ENCODE measurements around the gene PACRG. TPM values are rescaled to one million over a fixed set of nuclear protein-coding genes. Genes with fewer than 3 reads are reported as not detected.

Gene PACRG
- total RNA-seq, 1 donor from 2014 or later: 1.1 TPM

GRCh38 chr6:163201855-163202254 is 474.1 kb downstream of the PACRG start:
- H3K4me1 Mint-ChIP-seq (ENCODE audit: low read depth): no peaks in the 10 kb centered on the region
- no peak for TF ChIP-seq CTCF (IDR thresholded peaks at IDR 0.05)
- H3K4me3 Mint-ChIP-seq (ENCODE audit: unreplicated experiment): no peak overlapping the region
- H3K27ac Mint-ChIP-seq (ENCODE audit: unreplicated experiment): no peak overlapping the region
- H3K36me3 Mint-ChIP-seq (ENCODE audit: low read depth): peaks cover 2% of the 10 kb centered on the region
- no peak for DNase-seq (ENCODE audit: low spot score)
- H3K27me3 Mint-ChIP-seq (ENCODE audit: low read depth): no peaks in the 10 kb centered on the region
- peaks cover 21% of the 10 kb centered on the region for H3K9me3 Mint-ChIP-seq (ENCODE audit: low read depth)

GRCh38 chr6:163206196-163206595 is 478.4 kb downstream of the PACRG start:
- Mint-ChIP-seq H3K9me3 (ENCODE audit: low read depth) (peaks cover 27% of the 10 kb centered on the region), H3K36me3 (ENCODE audit: low read depth) (peaks cover 2% of the 10 kb centered on the region), H3K27me3 (ENCODE audit: low read depth) (no peaks in the 10 kb centered on the region), H3K4me1 (ENCODE audit: low read depth) (no peaks in the 10 kb centered on the region), H3K4me3 (ENCODE audit: unreplicated experiment) (no peak overlapping the region), H3K27ac (ENCODE audit: unreplicated experiment) (no peak overlapping the region)
- no peak for DNase-seq (ENCODE audit: low spot score)
- no peak for TF ChIP-seq CTCF (IDR thresholded peaks at IDR 0.05)

GRCh38 chr6:163207431-163208383 is 479.9 kb downstream of the PACRG start:
- peaks cover 11% of the 10 kb centered on the region for H3K36me3 Mint-ChIP-seq (ENCODE audit: low read depth)
- no peaks in the 10 kb centered on the region for H3K27me3 Mint-ChIP-seq (ENCODE audit: low read depth)
- H3K9me3 Mint-ChIP-seq (ENCODE audit: low read depth): peaks cover 37% of the 10 kb centered on the region
- no peak for TF ChIP-seq CTCF (IDR thresholded peaks at IDR 0.05)
- no peak for DNase-seq (ENCODE audit: low spot score)
- no peak overlapping the region for H3K4me3 Mint-ChIP-seq (ENCODE audit: unreplicated experiment)
- H3K4me1 Mint-ChIP-seq (ENCODE audit: low read depth): no peaks in the 10 kb centered on the region
- H3K27ac Mint-ChIP-seq (ENCODE audit: unreplicated experiment): no peak overlapping the region

- H3K9me3 Mint-ChIP-seq (ENCODE audit: low read depth): peaks cover 43% of the 10 kb centered on the region
- DNase-seq (ENCODE audit: low spot score): no peak
- H3K27ac Mint-ChIP-seq (ENCODE audit: unreplicated experiment): no peak overlapping the region
- H3K36me3 Mint-ChIP-seq (ENCODE audit: low read depth): peaks cover 11% of the 10 kb centered on the region
- no peaks in the 10 kb centered on the region for H3K27me3 Mint-ChIP-seq (ENCODE audit: low read depth)
- no peaks in the 10 kb centered on the region for H3K4me1 Mint-ChIP-seq (ENCODE audit: low read depth)
- no peak for TF ChIP-seq CTCF (IDR thresholded peaks at IDR 0.05)
- no peak overlapping the region for H3K4me3 Mint-ChIP-seq (ENCODE audit: unreplicated experiment)
These were observed 481.2 kb downstream of the PACRG start for GRCh38 chr6:163209005-163209404.

GRCh38 chr6:163212123-163212522 is 484.3 kb downstream of the PACRG start:
- H3K27me3 Mint-ChIP-seq (ENCODE audit: low read depth): no peaks in the 10 kb centered on the region
- H3K27ac Mint-ChIP-seq (ENCODE audit: unreplicated experiment): no peak overlapping the region
- no peak for TF ChIP-seq CTCF (IDR thresholded peaks at IDR 0.05)
- H3K4me1 Mint-ChIP-seq (ENCODE audit: low read depth): no peaks in the 10 kb centered on the region
- peaks cover 8% of the 10 kb centered on the region for H3K36me3 Mint-ChIP-seq (ENCODE audit: low read depth)
- no peak overlapping the region for H3K4me3 Mint-ChIP-seq (ENCODE audit: unreplicated experiment)
- DNase-seq (ENCODE audit: low spot score): no peak
- H3K9me3 Mint-ChIP-seq (ENCODE audit: low read depth): peaks cover 22% of the 10 kb centered on the region
